ENCODE data around the gene DST.
"Not testable (repeated sequence)": the region's sequence is repeated elsewhere in the genome, so short reads cannot be mapped to it uniquely, and the experiment has no call there.

DST gene

DNA sequence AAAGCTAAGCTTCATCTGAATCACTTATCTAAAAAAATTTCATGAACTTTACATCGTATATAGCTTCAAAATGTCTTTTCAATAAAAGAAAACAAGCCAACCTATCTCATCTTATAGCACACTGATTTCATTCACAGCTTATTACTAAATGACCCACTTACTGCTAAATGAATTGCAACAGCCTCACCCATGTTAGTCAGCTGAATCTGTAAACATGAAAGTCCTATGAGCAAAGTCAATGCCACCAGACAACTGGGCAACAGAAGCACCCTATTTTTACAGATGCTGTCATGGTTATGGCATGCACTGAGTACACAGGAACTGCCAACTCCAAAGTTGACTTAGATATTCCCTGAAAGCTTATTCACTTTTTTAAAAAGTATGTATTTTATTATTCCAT lies 41.2 kb upstream of the DST start:
- H3K9ac ChIP-seq (ENCODE audit: low read length) = no peak overlapping the region
- no peak overlapping the region for H3K27ac ChIP-seq (ENCODE audit: low read depth, low read length)
- no peaks in the 10 kb centered on the region for H3K36me3 ChIP-seq (ENCODE audit: control insufficient read depth, insufficient read depth, low read length)
- H3K4me3 ChIP-seq (ENCODE audit: low read length) = no peak overlapping the region
- no peaks in the 10 kb centered on the region for H3K27me3 ChIP-seq (ENCODE audit: control insufficient read depth, insufficient read depth, low read length)
- H3K4me1 ChIP-seq (ENCODE audit: control insufficient read depth, insufficient read depth, low read length) = peaks cover 10% of the 10 kb centered on the region

GRCh38 chr6:56682635-56683034 lies 39.9 kb upstream of the DST start:
- Histone ChIP-seq H3K27ac (ENCODE audit: low read depth, low read length) (no peak overlapping the region), H3K4me3 (ENCODE audit: low read length) (no peak overlapping the region), H3K9ac (ENCODE audit: low read length) (no peak overlapping the region), H3K4me1 (ENCODE audit: control insufficient read depth, insufficient read depth, low read length) (peaks cover 4% of the 10 kb centered on the region), H3K27me3 (ENCODE audit: control insufficient read depth, insufficient read depth, low read length) (no peaks in the 10 kb centered on the region), H3K36me3 (ENCODE audit: control insufficient read depth, insufficient read depth, low read length) (no peaks in the 10 kb centered on the region)

- H3K27me3 ChIP-seq (ENCODE audit: control insufficient read depth, insufficient read depth, low read length) = no peaks in the 10 kb centered on the region
- no peak overlapping the region for H3K27ac ChIP-seq (ENCODE audit: low read depth, low read length)
- no peaks in the 10 kb centered on the region for H3K36me3 ChIP-seq (ENCODE audit: control insufficient read depth, insufficient read depth, low read length)
- H3K9ac ChIP-seq (ENCODE audit: low read length) = no peak overlapping the region
- no peak overlapping the region for H3K4me3 ChIP-seq (ENCODE audit: low read length)
- H3K4me1 ChIP-seq (ENCODE audit: control insufficient read depth, insufficient read depth, low read length) = no peaks in the 10 kb centered on the region
Observed at GRCh38 chr6:56677559-56677958, 34.9 kb upstream of the DST start.

DNA sequence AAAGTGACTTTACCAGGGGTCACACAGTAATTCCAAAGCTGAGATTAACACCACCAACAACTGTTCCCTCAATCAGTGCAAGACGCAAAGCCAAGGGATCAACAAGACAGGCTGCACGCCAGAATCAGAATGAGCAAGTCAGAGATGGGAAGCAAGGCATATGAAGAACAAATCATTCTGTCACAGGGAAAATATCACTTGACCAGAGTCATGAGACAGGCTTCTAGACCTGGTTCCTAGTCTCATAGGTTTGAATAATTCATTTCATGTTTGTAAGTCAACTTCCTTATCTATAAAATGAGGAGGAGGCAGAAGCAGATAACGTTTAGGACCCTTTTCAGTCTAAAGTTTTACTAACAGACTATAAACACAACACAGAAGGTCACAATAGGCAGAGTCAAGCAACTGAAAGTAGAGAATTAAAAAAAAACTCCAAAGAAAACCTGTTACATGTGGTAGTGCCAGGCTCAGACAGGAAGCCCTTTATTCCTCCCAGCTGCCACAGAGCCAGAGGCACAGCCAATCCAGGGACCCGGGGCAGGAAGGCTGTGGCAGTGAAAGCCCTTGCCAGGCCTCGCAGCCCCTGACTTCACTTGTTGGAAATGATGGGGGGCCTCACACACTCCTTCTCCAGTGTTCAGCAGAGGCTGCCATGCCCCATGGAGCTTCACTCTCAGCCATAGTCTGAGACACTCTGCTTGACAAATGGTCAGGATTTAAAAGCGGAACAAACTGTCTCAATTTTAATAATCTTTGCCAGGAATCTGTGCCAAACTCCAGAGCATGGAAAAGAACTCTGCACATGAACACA lies 29.2 kb upstream of the DST start:
- no peaks in the 10 kb centered on the region for H3K27me3 ChIP-seq (ENCODE audit: control insufficient read depth, insufficient read depth, low read length)
- H3K36me3 ChIP-seq (ENCODE audit: control insufficient read depth, insufficient read depth, low read length) = no peaks in the 10 kb centered on the region
- no peak overlapping the region for H3K9ac ChIP-seq (ENCODE audit: low read length)
- H3K4me3 ChIP-seq (ENCODE audit: low read length) = peak overlapping the region; percentile 2
- H3K27ac ChIP-seq (ENCODE audit: low read depth, low read length) = peak overlapping the region; percentile 18
- H3K4me1 ChIP-seq (ENCODE audit: control insufficient read depth, insufficient read depth, low read length) = peaks cover 3% of the 10 kb centered on the region

DNA sequence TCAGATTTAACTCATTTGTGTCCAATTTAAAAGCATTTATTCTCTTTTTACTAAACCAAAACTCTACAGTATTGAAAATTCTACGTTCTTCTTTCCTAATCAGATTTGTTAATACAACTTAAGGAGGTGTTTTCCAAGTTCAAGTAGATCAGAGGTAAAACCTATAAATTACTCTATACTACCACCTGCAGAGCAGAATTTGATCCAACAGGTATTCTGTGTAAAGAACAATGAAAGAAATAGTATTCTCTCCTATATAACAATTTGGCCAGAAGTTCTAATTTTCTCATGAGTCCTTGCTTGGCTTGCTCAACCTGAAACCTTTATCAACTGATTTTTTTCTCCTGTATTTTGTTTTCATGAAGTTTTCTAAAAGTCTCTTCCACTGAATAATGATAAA lies 28.5 kb upstream of the DST start:
- peaks cover 3% of the 10 kb centered on the region for H3K4me1 ChIP-seq (ENCODE audit: control insufficient read depth, insufficient read depth, low read length)
- no peak overlapping the region for H3K4me3 ChIP-seq (ENCODE audit: low read length)
- H3K36me3 ChIP-seq (ENCODE audit: control insufficient read depth, insufficient read depth, low read length) = no peaks in the 10 kb centered on the region
- H3K27me3 ChIP-seq (ENCODE audit: control insufficient read depth, insufficient read depth, low read length) = no peaks in the 10 kb centered on the region
- H3K27ac ChIP-seq (ENCODE audit: low read depth, low read length) = peak overlapping the region; percentile 18
- H3K9ac ChIP-seq (ENCODE audit: low read length) = no peak overlapping the region

GRCh38 chr6:56669041-56669440 lies 26.4 kb upstream of the DST start:
- no peak overlapping the region for H3K27ac ChIP-seq (ENCODE audit: low read depth, low read length)
- H3K36me3 ChIP-seq (ENCODE audit: control insufficient read depth, insufficient read depth, low read length) = no peaks in the 10 kb centered on the region
- no peaks in the 10 kb centered on the region for H3K27me3 ChIP-seq (ENCODE audit: control insufficient read depth, insufficient read depth, low read length)
- no peak overlapping the region for H3K4me3 ChIP-seq (ENCODE audit: low read length)
- no peak overlapping the region for H3K9ac ChIP-seq (ENCODE audit: low read length)
- H3K4me1 ChIP-seq (ENCODE audit: control insufficient read depth, insufficient read depth, low read length) = peaks cover 6% of the 10 kb centered on the region

GRCh38 chr6:56668158-56668557 lies 25.5 kb upstream of the DST start:
- Histone ChIP-seq H3K4me1 (ENCODE audit: control insufficient read depth, insufficient read depth, low read length) (peaks cover 8% of the 10 kb centered on the region), H3K27ac (ENCODE audit: low read depth, low read length) (no peak overlapping the region), H3K4me3 (ENCODE audit: low read length) (no peak overlapping the region)

DNA sequence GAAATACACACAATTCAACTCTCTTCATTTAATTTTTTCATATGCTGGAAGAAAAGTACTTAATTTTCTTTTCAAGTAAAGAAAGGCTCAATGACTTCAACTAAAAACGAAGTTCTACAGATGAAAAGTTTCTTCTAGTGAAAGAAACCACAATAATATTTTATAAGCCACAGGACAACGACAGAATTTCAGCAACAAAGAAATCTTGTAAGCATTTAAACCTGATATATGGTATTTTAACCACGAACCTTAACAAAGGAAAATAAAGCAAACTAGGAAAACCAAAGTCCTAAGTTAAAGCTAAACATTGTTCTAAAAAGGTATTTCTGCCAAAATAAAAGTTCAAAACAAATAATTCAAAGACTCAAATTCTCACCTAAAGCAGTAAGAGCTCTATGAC lies 24.6 kb upstream of the DST start:
- H3K4me1 ChIP-seq (ENCODE audit: control insufficient read depth, insufficient read depth, low read length) = peaks cover 8% of the 10 kb centered on the region
- H3K9ac ChIP-seq (ENCODE audit: low read length) = no peak overlapping the region
- H3K27ac ChIP-seq (ENCODE audit: low read depth, low read length) = no peak overlapping the region
- H3K4me3 ChIP-seq (ENCODE audit: low read length) = no peak overlapping the region
- no peaks in the 10 kb centered on the region for H3K36me3 ChIP-seq (ENCODE audit: control insufficient read depth, insufficient read depth, low read length)
- no peaks in the 10 kb centered on the region for H3K27me3 ChIP-seq (ENCODE audit: control insufficient read depth, insufficient read depth, low read length)

More at GRCh38 chr6:56668158-56668557, 25.5 kb upstream of the DST start:
- no peaks in the 10 kb centered on the region for H3K36me3 ChIP-seq (ENCODE audit: control insufficient read depth, insufficient read depth, low read length)
- no peaks in the 10 kb centered on the region for H3K27me3 ChIP-seq (ENCODE audit: control insufficient read depth, insufficient read depth, low read length)
- no peak overlapping the region for H3K9ac ChIP-seq (ENCODE audit: low read length)

- Histone ChIP-seq H3K27me3 (ENCODE audit: control insufficient read depth, insufficient read depth, low read length) (no peaks in the 10 kb centered on the region), H3K9ac (ENCODE audit: low read length) (no peak overlapping the region), H3K36me3 (ENCODE audit: control insufficient read depth, insufficient read depth, low read length) (no peaks in the 10 kb centered on the region), H3K4me1 (ENCODE audit: control insufficient read depth, insufficient read depth, low read length) (peaks cover 6% of the 10 kb centered on the region), H3K27ac (ENCODE audit: low read depth, low read length) (no peak overlapping the region), H3K4me3 (ENCODE audit: low read length) (no peak overlapping the region)
Observed at GRCh38 chr6:56664029-56664428, 21.3 kb upstream of the DST start.

GRCh38 chr6:56663344-56663743 lies 20.7 kb upstream of the DST start:
- Histone ChIP-seq H3K4me3 (ENCODE audit: low read length) (no peak overlapping the region), H3K4me1 (ENCODE audit: control insufficient read depth, insufficient read depth, low read length) (peaks cover 6% of the 10 kb centered on the region), H3K27ac (ENCODE audit: low read depth, low read length) (no peak overlapping the region), H3K36me3 (ENCODE audit: control insufficient read depth, insufficient read depth, low read length) (no peaks in the 10 kb centered on the region), H3K27me3 (ENCODE audit: control insufficient read depth, insufficient read depth, low read length) (no peaks in the 10 kb centered on the region), H3K9ac (ENCODE audit: low read length) (no peak overlapping the region)

- H3K27me3 ChIP-seq (ENCODE audit: control insufficient read depth, insufficient read depth, low read length); H3K4me1 ChIP-seq (ENCODE audit: control insufficient read depth, insufficient read depth, low read length); H3K27ac ChIP-seq (ENCODE audit: low read depth, low read length); H3K4me3 ChIP-seq (ENCODE audit: low read length); H3K36me3 ChIP-seq (ENCODE audit: control insufficient read depth, insufficient read depth, low read length); H3K9ac ChIP-seq (ENCODE audit: low read length): not testable (repeated sequence)
Observed at GRCh38 chr6:56661338-56661737, 18.6 kb upstream of the DST start.

DNA sequence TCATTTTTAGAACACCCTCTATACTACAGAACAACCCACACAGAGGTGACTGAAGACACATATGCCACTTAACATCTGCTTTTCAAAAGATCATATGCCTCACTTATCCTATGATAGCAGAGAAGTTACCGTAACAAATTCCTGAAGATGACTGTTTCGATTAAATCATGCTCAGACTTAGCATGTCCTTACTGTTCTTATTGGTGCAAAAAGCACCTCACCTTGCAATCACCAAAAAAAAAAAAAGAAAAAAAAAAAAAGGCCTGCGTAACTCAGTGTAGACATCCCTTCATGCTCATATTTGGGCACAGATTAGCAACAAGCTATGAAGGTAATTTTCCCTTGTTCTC lies 17.7 kb upstream of the DST start:
- Histone ChIP-seq H3K36me3 (ENCODE audit: control insufficient read depth, insufficient read depth, low read length) (no peaks in the 10 kb centered on the region), H3K4me1 (ENCODE audit: control insufficient read depth, insufficient read depth, low read length) (peaks cover 9% of the 10 kb centered on the region), H3K4me3 (ENCODE audit: low read length) (no peak overlapping the region), H3K27me3 (ENCODE audit: control insufficient read depth, insufficient read depth, low read length) (no peaks in the 10 kb centered on the region), H3K27ac (ENCODE audit: low read depth, low read length) (no peak overlapping the region), H3K9ac (ENCODE audit: low read length) (no peak overlapping the region)

DNA sequence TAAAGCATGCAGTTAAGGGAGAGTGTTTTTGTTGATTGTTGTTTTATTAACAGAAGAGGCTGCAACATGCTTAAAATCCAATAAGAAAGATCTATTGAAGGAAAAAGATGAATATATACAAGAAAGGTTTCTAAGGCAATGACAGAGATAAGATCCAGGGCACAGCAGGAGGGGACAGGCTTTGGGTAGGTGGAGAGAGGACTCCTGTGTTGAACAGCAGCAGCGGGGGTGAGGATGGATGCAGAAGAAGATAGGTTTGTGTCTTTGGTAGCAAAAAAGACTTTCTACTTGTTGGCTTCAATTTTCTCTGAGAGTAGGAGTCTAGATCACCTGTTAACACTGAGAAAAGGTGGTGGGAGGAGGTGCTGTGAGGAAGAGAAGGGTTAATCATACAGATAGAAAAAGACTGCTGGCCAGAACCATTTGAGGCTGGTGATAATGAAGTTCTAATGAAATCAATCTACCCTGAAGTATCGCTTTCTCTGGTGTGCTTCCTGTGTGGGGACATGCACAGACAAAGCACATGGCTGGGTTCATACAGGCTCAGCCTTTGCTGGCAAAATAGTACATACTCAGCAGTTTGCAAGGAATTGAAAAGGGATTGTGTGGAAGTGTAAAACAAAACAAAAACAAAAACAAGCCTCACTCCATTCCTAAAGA lies 17.2 kb upstream of the DST start:
- no peak overlapping the region for H3K4me3 ChIP-seq (ENCODE audit: low read length)
- no peak overlapping the region for H3K27ac ChIP-seq (ENCODE audit: low read depth, low read length)
- H3K27me3 ChIP-seq (ENCODE audit: control insufficient read depth, insufficient read depth, low read length) = no peaks in the 10 kb centered on the region
- no peaks in the 10 kb centered on the region for H3K36me3 ChIP-seq (ENCODE audit: control insufficient read depth, insufficient read depth, low read length)
- H3K9ac ChIP-seq (ENCODE audit: low read length) = no peak overlapping the region
- H3K4me1 ChIP-seq (ENCODE audit: control insufficient read depth, insufficient read depth, low read length) = peaks cover 9% of the 10 kb centered on the region

Measured in rectal smooth muscle tissue (tissue), 1 donor.